Body of pancreas (tissue), 4 donors: ENCODE results near the gene MEG3. TPM values are rescaled to one million over a fixed set of nuclear protein-coding genes. Genes with fewer than 3 reads are reported as not detected.

Experiments used
- ATAC-seq: fragments of 150-250 bp; one replicate; pipeline ENCODE4 v1.9.1; 2016
- DNase-seq, 4 donors: peaks; one replicate each; pipeline ENCODE4 v3.0.0-alpha.2; 2019
- H3K27ac ChIP-seq, 4 donors: fragments of 200-600 bp; sonication (generic); 1 replicate in 3 of 4; 2 replicates in 1 of 4; pipeline versions ENCODE4 v1.5.1 to v1.6.1; 2016 to 2019; ENCODE audit warnings: mild to moderate bottlenecking in 1 of 4, mixed read lengths in 1 of 4, moderate library complexity in 1 of 4
- H3K27me3 ChIP-seq, 2 donors: fragments of 200-600 bp; sonication (generic); one replicate each; pipeline ENCODE4 v1.6.0; 2016; ENCODE audit warnings: mild to moderate bottlenecking in 1 of 2
- H3K36me3 ChIP-seq, 2 donors: fragments of 200-600 bp; sonication (generic); replicated peaks in 1 of 2; 2 replicates each; pipeline ENCODE4 v1.5.1; 2016; ENCODE audit warnings: low read depth in 2 of 2; ENCODE audit not compliant: insufficient read depth in 1 of 2
- H3K4me1 ChIP-seq: fragments of 200-600 bp; sonication (generic); one replicate; pipeline ENCODE4 v1.6.0; 2016
- H3K4me3 ChIP-seq, 2 donors: fragments of 200-600 bp; sonication (generic); 1 replicate in 1 of 2; 2 replicates in 1 of 2; pipeline ENCODE4 v1.5.1; 2016 to 2019
- H3K9me3 ChIP-seq, 3 donors: fragments of 200-600 bp; sonication (generic); 1 replicate in 2 of 3; 2 replicates in 1 of 3; pipeline ENCODE4 v1.5.1; 2016
- CTCF ChIP-seq, 7 experiments: fragments of 450-650 bp in 4 of 7; fragments of 200-600 bp in 3 of 7; sonication (generic) in 3 of 7; IDR thresholded peaks; one replicate each; pipeline ENCODE4 v1.5.1; 2016 to 2019; ENCODE audit warnings: antibody characterized with exemption in 7 of 7
- POLR2A ChIP-seq, 3 donors: fragments of 450-650 bp; IDR thresholded peaks; one replicate each; pipeline ENCODE4 v1.6.1; 2016; ENCODE audit warnings: antibody characterized with exemption in 3 of 3, mild to moderate bottlenecking in 2 of 3
- WGBS, 2 donors: methylation state at CpG; one replicate each; pipeline ENCODE4 v1.1.5; 2017; 5-methylcytosine and 5-hydroxymethylcytosine counted together
- intact Hi-C: fragments of 100-400 bp; cut with DNase I; formaldehyde crosslinking; loops from one replicate; pipeline ENCODE4 v1.15.1; 2023
- total RNA-seq, 2 donors: library from RNA; depleted of rRNA; stranded (reverse); fragments of >200 nt; gene quantifications; one replicate each; pipeline ENCODE4 v1.1.0, GENCODE V29; 2016

Gene MEG3
- total RNA-seq, 2 donors from 2014 or later, result 150 to 537 TPM

- TF ChIP-seq POLR2A (IDR thresholded peaks at IDR 0.05) (no peak), CTCF (IDR thresholded peaks at IDR 0.05) (no peak)
- H3K27me3 ChIP-seq, result no peaks in the 10 kb centered on the region
- WGBS, 2 donors, result 49 to 59% methylated on average over 13 to 14 of the region's 14 CpGs
- intact Hi-C loops, result no loop called here
- H3K27ac ChIP-seq, result no peak overlapping the region
- H3K4me3 ChIP-seq, result no peak overlapping the region
- DNase-seq (no peak), ATAC-seq (no peak)
- H3K4me1 ChIP-seq, result no peaks in the 10 kb centered on the region
- H3K36me3 ChIP-seq, result no peaks in the 10 kb centered on the region
- H3K9me3 ChIP-seq, result no peaks in the 10 kb centered on the region
These were observed 31.5 kb downstream of the MEG3 start for GRCh38 chr14:100857233-100857922.

- intact Hi-C loops, result no loop called here
- H3K4me3 ChIP-seq, result no peak overlapping the region
- DNase-seq, result no peak
- H3K9me3 ChIP-seq, result no peaks in the 10 kb centered on the region
- no peak overlapping the region for H3K27ac ChIP-seq
- WGBS, 2 donors, result 76 to 82% methylated on average over 14 to 16 of the region's 17 CpGs
- H3K36me3 ChIP-seq, result no peaks in the 10 kb centered on the region
- no peaks in the 10 kb centered on the region for H3K4me1 ChIP-seq
- TF ChIP-seq CTCF (IDR thresholded peaks at IDR 0.05), result no peak
- no peak for TF ChIP-seq POLR2A (IDR thresholded peaks at IDR 0.05)
- no peak for ATAC-seq
- H3K27me3 ChIP-seq, result no peaks in the 10 kb centered on the region
These were observed 32.3 kb downstream of the MEG3 start for GRCh38 chr14:100857923-100858837.

- 76 to 91% methylated on average over 4 to 7 of the region's 8 CpGs for WGBS, 2 donors
- intact Hi-C loops, result no loop called here
- Histone ChIP-seq H3K4me3 (no peak overlapping the region), H3K27ac (no peak overlapping the region), H3K4me1 (no peaks in the 10 kb centered on the region), H3K36me3 (no peaks in the 10 kb centered on the region), H3K27me3 (no peaks in the 10 kb centered on the region), H3K9me3 (no peaks in the 10 kb centered on the region)
- no peak for TF ChIP-seq POLR2A (IDR thresholded peaks at IDR 0.05)
- TF ChIP-seq CTCF (IDR thresholded peaks at IDR 0.05), result no peak
- DNase-seq (no peak), ATAC-seq (no peak)
These were observed 32.9 kb downstream of the MEG3 start for GRCh38 chr14:100858838-100859220.

GRCh38 chr14:100859781-100860180 lies 33.9 kb downstream of the MEG3 start:
- H3K36me3 ChIP-seq, result no peaks in the 10 kb centered on the region
- ATAC-seq (no peak), DNase-seq (no peak)
- H3K27me3 ChIP-seq, result no peaks in the 10 kb centered on the region
- no peak for TF ChIP-seq POLR2A (IDR thresholded peaks at IDR 0.05)
- TF ChIP-seq CTCF (IDR thresholded peaks at IDR 0.05), result no peak
- H3K4me3 ChIP-seq, result no peak overlapping the region
- no peaks in the 10 kb centered on the region for H3K9me3 ChIP-seq
- no peaks in the 10 kb centered on the region for H3K4me1 ChIP-seq
- no peak overlapping the region for H3K27ac ChIP-seq
- intact Hi-C loops, result no loop called here
- WGBS, 2 donors, result 76 to 97% methylated on average over 7 to 18 of the region's 18 CpGs
